HG02642 (cell line): Measurements from ENCODE around the gene BLCAP.
"Not testable (repeated sequence)": the region's sequence is repeated elsewhere in the genome, so short reads cannot be mapped to it uniquely, and the experiment has no call there.

Experiments
- ATAC-seq: cut with Tn5 transposase; IDR thresholded peaks from one replicate; pipeline ENCODE4 v1.9.1; 2021; ENCODE audit warnings: mild to moderate bottlenecking; ENCODE audit not compliant: unreplicated experiment, poor library complexity

Gene BLCAP

DNA sequence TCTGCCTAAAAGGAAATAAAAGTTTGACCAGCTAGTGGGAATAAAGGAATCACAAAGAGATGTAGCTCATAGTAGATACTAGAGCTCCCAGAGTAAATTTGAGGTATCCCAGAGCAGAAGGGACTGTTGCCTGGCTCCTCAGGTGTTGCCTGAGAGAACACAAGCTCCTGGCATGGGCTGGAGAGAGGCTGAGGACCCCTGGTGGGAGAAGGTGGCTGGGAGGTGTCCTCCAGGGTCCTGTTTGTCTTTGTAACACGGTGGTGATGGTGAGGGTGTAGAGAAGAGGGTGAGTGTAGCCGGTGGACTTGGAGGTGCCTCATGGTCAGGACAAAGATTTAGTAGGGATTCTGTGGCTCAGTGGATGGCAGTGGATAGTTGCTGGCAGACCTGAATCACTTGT is 34.7 kb downstream of the BLCAP start:
- no peak for ATAC-seq

DNA sequence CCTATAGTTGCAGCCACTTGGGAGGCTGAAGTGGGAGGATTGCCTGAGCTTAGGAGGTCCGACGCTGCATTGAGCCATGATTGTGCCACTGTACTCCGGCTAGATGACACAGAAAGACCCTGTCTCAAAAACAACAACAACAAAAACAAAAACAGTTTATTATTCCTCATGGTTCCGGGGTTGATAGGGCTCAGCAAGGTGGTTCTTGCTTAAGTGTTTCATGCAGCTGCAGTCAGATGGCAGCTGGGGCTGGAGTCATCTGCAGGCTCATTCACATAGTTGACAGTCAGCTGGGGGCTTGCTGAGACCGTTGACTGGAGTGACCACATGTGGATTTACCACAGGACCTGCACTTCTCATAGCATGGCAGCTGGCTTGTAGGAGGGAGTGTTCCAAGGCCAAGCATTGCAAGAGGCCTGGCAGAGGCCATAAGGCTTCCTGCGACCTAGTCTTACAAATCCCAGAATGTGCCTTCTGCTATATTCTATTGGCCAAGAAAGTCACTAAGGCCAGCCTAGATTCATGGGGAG is 35.5 kb downstream of the BLCAP start:
- no peak for ATAC-seq

DNA sequence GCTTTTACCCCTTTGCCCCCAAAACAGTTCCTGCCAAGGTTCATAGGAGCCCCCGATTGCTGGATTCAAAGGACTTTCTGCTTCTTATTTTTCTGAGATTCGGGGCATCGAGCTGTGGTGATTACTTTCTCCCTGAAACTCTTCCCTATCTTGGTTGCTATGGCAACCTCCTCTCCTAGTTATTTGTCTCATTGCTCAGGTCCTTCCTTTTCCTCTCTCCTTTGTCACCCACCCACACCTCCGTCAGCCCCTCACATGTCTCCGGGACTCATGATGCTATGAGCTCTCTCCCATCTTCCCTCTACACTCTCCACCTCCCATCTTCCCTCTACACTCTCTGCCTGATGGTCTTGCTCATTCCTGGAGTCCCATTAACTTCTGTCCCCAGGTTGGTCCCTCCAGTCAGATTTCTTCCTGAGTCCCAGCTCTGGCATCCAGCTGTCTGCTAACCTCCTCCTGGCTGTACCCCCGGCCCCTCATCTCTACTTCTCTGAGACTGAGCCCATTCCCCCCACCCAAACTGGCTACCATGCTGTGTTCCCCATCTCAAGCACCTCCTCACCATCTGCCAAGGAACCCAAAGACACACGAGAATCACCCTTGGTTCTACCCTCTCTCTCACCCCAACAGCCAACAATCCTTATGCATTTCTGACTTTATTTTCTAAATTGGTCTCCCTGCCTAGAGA is 36.9 kb downstream of the BLCAP start:
- no peak for ATAC-seq

DNA sequence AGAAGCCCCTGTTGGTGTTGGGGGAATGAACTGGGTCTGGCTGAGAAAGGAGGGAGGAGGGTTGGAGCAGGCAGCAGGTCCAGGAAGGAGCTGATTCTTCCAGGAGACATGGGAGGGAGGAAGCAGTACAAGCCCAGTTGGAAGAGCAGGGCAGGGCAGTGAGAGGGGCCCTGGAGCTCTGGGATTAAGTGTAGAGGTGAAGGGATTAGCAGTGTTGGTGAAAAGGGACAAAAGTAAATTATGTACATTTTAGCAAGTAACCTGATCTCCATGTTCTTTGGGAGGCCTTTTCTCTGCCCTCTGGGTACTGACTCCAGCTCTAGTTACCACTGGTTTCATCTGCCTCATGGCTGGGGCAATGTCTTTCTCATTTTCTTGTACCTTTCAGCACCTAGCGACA is 41.5 kb downstream of the BLCAP start:
- ATAC-seq: not testable (repeated sequence)

DNA sequence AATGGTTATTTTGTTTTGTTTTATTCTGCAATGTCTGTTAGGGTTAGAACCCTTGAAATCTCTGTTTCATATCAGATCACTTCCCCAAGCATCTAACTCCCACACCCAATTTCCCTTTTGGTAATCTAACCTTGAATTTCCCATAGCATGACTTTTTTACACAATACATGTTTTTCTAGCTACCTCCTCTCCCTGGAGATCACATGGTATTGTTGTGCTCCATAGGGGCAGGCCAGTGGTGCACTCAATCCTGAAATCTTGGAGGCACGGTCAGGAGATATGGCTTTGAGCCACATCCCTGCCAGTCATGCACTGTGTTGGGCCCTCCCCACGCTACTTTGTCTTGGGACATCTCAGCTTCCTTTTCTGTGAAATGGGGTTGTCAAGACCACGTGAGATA is 43.3 kb downstream of the BLCAP start:
- ATAC-seq: no peak

DNA sequence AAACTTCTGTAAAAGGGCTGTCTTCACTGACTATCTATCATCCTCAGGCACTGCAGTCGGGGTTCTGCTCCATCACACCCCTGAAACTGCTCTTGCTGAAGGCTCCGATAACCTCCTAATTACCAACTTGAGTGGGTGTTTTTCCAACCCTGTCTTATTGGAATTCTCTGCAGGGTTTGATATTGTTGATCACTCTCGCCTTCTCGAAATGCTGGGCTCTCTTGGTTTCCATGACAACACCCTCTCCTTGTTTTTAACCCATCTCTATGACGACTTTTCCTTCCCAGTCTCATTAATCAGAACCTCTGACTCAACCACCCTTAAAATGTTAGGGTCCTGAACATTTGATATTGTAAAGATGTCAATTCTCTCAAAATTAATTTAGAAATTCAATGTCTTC is 46.1 kb downstream of the BLCAP start:
- ATAC-seq: no peak

DNA sequence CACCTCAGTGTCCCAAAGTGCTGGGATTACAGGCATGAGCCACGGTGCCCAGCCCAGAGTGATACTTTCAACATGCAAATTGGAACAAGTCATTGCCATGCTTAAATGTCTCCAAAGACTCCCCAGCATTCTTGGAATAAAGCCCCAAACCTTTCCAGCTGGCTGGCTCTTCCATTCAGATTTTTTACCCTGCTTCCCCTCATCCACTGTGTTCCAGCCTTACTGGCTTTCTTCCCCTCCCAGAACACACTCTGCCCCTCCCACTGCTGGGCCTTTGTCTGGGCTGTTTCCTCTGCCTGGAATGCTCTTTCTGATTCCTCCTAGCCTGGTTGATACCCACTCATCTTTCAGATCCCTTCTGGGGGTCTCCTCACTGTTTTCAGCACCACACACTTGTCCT is 46.8 kb downstream of the BLCAP start:
- ATAC-seq: no peak

DNA sequence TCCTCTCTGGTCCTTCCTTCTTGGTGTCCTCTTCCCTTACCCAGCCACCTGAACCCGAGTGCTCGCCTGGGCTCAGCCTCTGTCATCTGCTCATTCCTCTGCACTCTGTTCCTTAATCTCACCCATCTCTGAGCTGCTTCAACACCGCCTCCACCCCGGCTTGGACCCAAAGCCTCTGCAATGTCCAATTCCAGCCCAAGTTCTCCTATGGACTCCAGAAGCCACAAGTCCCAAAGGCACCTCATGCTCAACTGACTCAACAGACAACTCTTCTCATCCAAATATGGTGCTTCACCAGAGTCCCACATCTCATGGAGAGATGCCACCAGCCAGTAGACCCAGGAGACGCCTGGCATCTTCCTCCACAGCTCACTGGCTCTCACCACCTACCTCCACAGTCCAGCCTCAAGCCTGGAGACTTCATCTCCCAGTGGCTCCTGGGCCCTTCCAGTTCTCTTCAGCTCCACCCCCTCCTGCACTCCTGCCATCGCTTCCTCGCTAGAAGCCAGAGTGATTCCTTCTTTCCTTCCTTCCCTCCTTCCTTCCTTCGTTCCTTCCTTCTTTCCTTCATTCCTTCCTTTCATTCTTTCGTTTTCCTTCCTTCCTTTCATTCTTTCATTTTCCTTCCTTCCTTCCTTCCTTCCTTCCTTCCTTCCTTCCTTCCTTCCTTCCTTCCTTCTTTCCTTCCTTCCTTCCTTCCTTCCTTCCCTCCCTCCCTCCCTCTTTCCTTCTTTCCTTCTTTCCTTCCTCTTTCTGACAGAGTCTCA is 47.6 kb downstream of the BLCAP start:
- no peak for ATAC-seq

DNA sequence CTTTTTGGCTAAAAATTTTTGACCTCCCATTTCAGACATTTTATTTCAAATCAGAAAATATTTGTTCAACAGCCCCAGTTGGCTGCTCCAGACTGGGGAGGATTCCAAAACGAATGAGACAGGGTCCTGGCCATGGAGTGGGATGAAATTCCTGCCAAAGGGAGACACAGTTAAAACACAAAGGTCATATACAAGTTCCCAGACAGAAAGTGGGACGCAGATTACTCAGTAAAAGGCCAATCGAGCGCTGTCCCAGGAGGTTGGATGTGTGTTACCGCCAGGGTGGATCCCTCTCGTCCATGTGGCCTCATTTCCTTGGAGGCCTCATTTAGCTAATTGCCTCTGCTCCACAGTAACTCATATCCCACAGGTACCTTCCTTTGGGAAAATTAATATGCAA is 48.4 kb downstream of the BLCAP start:
- ATAC-seq: no peak

DNA sequence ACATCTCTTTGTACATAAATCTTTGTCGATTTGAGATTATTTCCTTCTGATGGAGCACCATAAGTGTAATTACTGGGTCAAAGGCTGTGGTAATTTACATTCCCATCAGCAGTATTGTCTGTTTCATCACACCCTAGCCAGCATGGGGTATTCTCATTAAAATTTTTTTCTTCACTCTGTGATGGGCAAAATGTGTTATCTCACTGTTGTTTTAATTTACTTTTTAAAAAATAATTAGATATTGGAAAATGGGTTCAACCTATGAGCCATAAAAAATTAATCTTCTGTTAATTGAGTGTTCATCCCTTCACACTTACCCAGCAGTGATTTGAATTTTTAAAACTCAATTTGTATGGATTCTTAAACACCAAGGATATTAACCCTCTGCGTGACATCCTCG is 50.6 kb downstream of the BLCAP start:
- no peak for ATAC-seq

DNA sequence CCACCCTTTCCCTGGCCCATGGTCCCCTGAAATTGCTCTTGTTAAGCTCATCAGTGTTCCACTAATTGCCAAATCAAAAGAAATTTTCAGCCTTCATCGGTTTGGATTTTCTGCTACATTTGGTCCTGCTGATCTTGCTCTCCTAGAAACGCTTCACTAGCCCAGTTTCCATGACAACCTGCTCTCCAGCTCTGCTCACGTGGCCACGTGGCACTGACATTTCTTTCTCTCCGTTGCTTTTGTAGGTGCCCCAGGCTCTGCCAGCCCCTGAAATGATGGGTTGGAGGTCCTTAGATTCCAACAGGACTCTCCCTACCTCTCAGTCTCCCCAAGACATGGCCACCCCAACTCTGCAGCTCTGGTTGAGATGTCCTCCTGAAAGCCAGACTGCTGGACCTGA is 52.4 kb downstream of the BLCAP start:
- no peak for ATAC-seq

DNA sequence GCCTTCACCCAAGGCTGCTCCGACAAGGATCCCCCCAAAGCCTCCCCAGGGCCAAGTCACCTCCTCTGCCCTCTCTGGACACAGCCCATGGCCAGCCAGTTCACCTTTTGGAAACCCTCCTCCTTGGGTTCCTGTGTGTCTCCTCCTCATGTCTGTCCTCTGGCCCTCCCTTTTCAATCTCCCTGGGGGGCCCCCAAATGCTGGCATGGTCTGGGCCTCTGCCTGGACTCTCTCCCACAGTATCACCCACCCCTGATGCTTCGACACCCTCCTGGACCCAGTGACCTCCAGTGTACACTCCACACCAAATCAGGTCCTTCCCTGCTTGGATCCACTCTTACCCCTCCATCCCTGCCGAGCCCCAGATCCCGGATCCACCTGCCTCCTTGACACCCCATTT is 53.3 kb downstream of the BLCAP start:
- no peak for ATAC-seq

DNA sequence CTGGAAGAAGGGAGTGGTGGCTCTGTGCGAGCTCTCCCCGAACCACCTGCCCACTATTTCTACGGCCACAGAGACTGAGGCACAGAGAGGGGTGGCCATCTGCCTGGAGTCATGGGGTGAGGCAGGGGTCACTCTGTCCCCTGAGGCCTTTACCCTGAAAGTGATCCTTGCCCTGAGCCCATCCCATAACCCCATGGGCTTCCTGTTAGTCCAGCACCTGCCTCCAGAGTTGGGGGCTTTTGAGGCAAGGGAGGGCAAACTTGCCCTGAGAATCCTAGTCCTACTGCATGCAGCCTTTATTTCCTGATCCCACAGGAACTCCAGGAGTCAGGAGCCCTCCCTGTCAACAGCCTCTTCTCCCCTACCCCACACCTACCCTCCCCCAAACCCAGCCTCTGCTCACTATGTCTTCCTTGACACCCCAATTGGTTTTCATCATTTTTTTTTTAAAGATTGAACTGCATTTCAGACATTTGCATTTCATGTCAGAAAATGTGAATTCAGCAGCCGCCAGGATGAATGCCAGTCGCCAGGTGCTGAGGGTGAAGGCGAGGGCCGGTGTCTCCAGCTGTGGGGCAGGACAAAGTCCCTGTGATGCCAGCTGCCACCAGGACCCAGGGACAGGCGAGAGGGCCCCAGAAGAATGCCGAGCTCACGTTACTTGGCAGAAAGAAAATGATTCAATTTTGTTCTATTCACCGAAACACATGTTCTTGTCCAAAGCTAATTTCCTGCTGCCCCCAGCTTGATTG is 54.3 kb downstream of the BLCAP start:
- ATAC-seq: no peak

DNA sequence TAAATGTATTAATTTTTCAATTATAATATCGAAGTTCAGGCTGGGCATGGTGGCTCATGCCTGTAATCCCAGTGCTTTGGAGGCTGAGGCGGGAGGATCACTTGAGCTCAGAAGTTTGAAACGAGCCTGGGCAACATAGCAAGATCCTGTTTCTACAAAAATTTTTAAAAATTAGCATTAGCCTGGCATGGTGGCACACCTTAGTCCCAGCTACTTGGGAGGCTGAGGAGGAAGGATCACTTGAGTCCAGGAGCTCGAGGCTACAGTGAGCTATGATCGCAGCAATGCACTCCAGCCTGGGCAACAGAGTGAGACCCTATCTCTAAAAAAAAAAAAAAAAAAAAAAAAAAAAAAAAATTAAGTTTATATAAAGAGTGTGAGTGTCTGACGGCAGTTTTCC is 55.2 kb downstream of the BLCAP start:
- not testable (repeated sequence) for ATAC-seq

DNA sequence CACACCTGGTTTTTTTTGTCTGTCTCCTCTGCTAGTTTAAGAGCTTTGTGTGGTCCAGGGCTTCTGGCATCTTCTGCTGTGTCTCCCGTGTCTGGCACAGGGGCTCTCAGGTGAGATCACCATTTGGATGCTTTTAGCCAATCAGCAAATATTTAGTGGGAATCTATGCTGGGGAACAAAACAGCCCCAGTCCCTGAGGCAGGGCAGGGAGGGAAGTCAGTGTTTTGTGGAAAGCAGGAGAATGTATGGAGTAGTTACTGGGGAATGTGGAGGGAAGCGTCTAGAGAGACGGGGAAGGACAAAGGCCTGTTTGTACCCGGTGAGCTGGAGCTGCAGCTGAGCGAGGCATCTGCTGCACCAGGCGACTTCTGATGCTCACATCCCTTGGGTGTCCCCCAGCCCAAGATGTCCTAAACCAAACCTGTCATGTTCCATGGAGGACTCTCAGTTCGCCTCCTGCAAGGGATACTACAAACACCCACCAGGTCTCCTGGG is 55.9 kb downstream of the BLCAP start:
- no peak for ATAC-seq

DNA sequence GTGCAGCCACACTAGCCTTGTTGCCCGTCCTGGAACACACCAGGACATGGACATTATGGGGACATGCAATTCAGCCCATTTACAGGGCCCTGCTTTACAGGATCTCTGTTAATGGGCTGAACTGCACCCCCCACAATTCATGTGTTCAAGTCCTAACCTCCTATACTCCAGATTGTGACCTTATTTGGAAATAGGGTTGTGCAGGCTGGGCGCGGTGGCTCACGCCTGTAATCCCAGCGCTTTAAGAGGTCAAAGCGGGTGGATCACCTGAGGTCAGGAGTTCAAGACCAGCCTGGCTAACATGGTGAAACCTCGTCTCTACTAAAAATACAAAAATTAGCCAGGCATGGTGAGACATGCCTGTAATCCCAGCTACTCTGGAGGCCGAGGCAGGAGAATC is 57.5 kb downstream of the BLCAP start:
- not testable (repeated sequence) for ATAC-seq

DNA sequence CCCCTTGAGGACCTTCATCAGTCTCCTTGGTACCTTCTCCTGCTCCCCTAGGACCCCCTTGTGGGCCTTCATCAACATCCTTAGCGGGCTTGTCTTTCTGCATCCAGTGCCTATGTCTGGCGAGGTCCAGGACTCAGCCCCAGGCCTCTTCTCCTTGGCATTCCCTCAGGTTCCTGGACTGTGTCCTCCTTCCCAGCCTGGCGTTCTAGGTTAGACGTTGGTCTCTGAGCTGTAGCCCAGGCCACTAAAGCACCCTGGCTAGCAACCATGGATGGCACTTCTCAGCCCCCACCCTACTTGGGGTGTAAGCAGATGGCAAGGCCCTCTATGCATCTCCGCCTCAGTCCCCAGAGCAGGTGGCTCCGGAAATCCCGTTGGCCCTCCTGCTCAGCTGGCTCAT is 58.1 kb downstream of the BLCAP start:
- ATAC-seq: no peak

DNA sequence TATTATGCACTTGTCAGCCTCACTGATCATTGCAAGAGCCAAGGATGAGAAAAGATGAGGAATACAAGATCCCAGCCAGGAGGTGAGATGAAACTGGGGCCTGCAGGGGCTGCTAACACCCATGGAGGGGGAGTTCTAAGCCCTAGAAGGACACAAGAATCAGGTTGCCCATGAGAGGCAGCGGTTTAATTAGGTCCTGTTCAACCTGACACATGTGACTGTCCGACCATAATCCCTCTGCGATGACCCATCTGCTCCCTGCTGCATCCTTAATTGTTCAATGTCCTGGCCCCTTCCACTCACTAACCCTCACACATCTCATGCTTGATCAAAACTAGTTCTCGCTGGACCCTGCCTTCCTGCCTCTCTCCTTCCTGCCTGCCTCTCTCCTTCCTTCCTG is 58.8 kb downstream of the BLCAP start:
- ATAC-seq: no peak
